Activated naive CD4-positive, alpha-beta T cell treated with anti-CD3 and anti-CD28 coated beads, Interleukin-2, amount 50 U/mL, for 72 hours (primary cell): ENCODE measurements around the gene PSME3. TPM values are rescaled to one million over a fixed set of nuclear protein-coding genes. Genes with fewer than 3 reads are reported as not detected.
"Not testable (repeated sequence)": the region's sequence is repeated elsewhere in the genome, so short reads cannot be mapped to it uniquely, and the experiment has no call there.

Experiments
- ATAC-seq, 2 donors: fragments of 150-1000 bp; cut with Tn5 transposase; 2 replicates each; pipeline ENCODE4 v1.10.0; 2021; ENCODE audit warnings: mild to moderate bottlenecking in 2 of 2, moderate library complexity in 2 of 2
- DNase-seq, 2 donors: peaks; one replicate each; pipeline ENCODE4 v3.0.0; 2021 to 2022; ENCODE audit warnings: low spot score in 2 of 2
- H3K27ac Mint-ChIP-seq, 2 donors: one replicate each; pipeline ENCODE4 v1.8.0; 2022; ENCODE audit warnings: mild to moderate bottlenecking in 2 of 2, mixed read lengths in 2 of 2
- H3K36me3 Mint-ChIP-seq, 2 donors: one replicate each; pipeline ENCODE4 v1.8.0; 2022; ENCODE audit warnings: mixed read lengths in 2 of 2
- H3K9me3 Mint-ChIP-seq, 2 donors: one replicate each; pipeline ENCODE4 v1.8.0; 2022; ENCODE audit warnings: mixed read lengths in 2 of 2
- total RNA-seq, 2 donors: library from RNA; stranded (reverse); gene quantifications; one replicate each; pipeline ENCODE4 v1.2.3, GENCODE V29; 2022

Gene PSME3
- total RNA-seq, 2 donors from 2014 or later = 79.1 to 95.5 TPM

DNA sequence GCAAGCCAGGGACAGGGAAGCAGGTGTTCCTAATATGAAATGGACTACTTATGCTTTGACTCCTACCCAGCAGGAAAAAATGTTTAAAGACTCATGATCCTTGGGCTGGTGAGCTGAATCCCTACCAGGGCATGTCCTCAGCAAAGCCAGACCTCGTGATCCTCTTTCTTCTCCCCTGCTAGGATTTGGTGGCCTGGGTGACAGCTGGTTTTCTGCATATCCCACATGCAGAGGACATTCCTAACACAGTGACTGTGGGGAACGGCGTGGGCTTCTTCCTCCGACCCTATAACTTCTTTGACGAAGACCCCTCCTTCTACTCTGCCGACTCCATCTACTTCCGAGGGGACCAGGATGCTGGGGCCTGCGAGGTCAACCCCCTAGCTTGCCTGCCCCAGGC lies 22.9 kb downstream of the PSME3 start:
- H3K9me3 Mint-ChIP-seq, H3K27ac Mint-ChIP-seq, H3K36me3 Mint-ChIP-seq, DNase-seq, ATAC-seq: not testable (repeated sequence)

DNA sequence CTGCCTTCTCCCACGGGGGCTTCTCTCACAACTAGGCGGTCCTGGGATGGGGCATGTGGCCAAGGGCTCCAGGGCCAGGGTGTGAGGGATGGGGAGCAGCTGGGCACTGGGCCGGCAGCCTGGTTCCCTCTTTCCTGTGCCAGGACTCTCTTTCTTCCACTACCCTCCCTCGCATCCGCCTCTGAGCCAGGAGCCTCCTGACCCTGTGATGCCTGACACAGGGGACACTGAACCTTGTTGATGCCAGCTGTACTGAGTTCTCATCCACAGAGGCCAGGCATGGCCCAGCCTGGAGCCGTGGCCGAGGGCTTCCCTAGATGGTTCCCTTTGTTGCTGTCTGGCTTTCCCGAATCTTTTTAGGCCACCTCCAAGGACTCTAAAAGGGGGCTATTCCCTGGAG lies 23.3 kb downstream of the PSME3 start:
- not testable (repeated sequence) for H3K9me3 Mint-ChIP-seq, H3K36me3 Mint-ChIP-seq, H3K27ac Mint-ChIP-seq, ATAC-seq, DNase-seq

DNA sequence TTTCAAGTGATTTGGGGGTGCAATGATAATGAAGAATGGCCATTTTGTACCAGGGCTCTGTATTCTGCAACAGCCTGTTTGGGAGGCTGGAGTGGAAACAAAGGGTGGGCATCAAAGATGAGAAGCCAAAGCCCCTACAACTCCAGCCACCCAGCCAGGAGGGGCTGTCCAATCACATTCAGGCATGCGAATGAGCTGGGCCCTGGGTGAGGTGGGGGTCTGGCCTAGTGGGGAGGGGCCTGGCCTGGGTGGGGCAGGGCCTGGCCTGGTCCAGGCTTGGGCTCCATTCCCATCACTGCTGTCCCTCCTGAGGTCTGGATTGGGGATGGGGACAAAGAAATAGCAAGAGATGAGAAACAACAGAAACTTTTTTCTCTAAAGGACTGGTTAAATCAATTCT lies 24.2 kb downstream of the PSME3 start:
- no peak for DNase-seq
- H3K36me3 Mint-ChIP-seq = no peaks in the 10 kb centered on the region
- no peaks in the 10 kb centered on the region for H3K9me3 Mint-ChIP-seq
- no peak for ATAC-seq
- H3K27ac Mint-ChIP-seq = peak overlapping the region in 1 of 2 donors; percentile 36

DNA sequence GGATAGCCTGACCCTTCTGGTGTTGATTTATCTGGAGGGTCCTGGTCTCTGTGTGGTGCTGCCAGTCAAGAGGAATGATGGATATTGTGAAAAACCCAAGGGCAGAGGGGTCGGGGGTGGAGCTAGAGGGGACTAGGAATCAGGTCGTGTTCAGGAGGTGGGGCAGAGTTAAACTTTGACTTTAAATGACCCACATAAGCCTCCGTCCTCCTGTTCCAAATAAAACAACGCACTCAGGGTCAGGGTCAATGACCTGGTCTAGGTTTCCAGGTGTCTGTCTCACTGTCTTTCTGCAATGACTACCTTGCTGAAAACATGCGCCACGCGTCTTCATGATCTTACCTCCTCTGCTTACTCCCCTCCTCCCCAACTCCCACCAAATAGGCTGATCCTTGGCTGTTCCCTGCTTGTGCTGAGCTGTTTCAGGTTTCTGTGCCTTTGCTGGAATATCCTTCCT lies 32.5 kb downstream of the PSME3 start:
- Mint-ChIP-seq H3K9me3 (no peaks in the 10 kb centered on the region), H3K36me3 (no peaks in the 10 kb centered on the region), H3K27ac (no peak overlapping the region)
- DNase-seq (no peak), ATAC-seq (no peak)

DNA sequence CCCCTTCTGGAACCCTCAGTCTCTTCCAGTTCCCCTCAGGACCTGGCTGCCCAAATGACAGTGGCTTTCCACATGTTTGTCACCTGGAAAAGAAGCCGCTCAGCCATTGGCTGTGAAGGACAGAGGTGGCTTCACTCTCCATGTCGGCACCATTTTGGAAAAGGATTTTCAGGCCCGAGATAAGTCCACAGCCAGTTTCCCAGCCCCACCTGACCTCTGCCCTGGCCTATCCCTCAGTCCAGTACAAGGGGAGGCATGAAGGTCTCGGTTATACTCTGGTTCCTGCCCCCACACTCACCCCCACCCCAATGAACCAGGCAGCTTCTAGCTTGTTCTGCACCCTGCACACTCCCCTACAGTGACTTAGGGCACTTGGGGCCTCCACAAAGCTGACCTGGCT lies 33.0 kb downstream of the PSME3 start:
- DNase-seq = no peak
- Mint-ChIP-seq H3K36me3 (no peaks in the 10 kb centered on the region), H3K27ac (no peak overlapping the region), H3K9me3 (no peaks in the 10 kb centered on the region)
- no peak for ATAC-seq

DNA sequence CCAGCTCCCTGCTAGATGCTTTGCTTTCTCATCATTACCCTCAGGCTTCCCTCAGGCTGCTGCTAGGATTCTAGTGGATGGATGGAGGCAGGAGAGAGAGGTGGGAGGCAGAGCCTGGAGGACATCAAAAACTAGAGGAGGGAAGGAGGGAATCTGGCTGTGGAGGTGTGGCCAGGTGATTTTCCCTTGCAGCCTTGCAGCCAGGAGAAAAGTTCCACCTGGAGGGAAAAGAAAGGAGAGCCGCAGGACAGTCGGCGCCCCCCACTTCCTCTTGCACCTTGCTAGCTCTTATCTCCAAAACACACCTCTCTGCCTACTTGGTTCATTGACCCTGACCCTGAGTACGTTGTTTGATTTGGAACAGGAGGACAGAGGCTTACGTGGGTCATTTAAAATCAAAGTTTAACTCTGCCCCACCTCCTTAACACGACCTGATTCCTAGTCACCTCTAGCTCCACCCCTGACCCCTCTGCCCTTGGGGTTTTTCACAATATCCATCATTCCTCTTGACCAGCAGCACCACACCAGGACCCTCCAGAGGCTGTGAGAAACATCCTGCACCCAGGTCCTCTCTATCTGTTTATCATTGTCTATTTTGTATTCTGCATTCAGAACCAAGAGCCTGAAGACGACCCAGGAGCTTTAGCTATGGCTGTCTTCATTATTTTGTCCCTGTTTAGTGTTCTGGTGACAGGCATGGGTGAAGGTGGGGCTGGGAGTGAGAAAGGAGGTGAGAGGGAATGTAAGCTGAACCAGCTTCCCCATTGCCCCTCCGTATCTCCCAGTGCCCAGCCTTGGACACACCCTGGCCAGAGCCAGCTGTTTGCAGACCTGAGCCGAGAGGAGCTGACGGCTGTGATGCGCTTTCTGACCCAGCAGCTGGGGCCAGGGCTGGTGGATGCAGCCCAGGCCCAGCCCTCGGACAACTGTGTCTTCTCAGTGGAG lies 33.7 kb downstream of the PSME3 start:
- H3K36me3 Mint-ChIP-seq = no peaks in the 10 kb centered on the region
- DNase-seq (no peak), ATAC-seq (no peak)
- no peak overlapping the region for H3K27ac Mint-ChIP-seq
- H3K9me3 Mint-ChIP-seq = no peaks in the 10 kb centered on the region

DNA sequence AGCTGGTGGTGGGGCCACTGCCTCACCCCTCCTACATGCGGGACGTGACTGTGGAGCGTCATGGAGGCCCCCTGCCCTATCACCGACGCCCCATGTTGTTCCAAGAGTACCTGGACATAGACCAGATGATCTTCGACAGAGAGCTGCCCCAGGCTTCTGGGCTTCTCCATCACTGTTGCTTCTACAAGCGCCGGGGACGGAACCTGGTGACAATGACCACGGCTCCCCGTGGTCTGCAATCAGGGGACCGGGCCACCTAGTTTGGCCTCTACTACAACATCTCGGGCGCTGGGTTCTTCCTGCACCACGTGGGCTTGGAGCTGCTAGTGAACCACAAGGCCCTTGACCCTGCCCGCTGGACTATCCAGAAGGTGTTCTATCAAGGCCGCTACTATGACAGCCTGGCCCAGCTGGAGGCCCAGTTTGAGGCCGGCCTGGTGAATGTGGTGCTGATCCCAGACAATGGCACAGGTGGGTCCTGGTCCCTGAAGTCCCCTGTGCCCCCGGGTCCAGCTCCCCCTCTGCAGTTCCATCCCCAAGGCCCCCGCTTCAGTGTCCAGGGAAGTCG lies 34.6 kb downstream of the PSME3 start:
- DNase-seq, H3K36me3 Mint-ChIP-seq, H3K9me3 Mint-ChIP-seq, ATAC-seq, H3K27ac Mint-ChIP-seq: not testable (repeated sequence)

DNA sequence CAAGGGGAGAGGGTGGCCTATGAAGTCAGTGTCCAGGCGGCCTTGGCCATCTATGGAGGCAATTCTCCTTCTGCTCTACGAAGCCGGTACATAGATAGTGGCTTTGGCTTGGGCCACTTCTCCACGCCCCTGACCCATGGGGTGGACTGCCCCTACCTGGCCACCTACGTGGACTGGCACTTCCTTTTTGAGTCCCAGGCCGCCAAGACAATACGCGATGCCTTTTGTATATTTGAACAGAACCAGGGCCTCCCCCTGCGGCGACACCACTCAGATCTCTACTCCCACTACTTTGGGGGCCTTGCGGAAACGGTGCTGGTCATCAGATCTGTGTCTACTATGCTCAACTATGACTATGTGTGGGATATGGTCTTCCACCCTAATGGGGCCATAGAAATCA lies 35.1 kb downstream of the PSME3 start:
- ATAC-seq = no peak
- H3K36me3 Mint-ChIP-seq = no peaks in the 10 kb centered on the region
- DNase-seq = no peak
- H3K27ac Mint-ChIP-seq = no peak overlapping the region
- no peaks in the 10 kb centered on the region for H3K9me3 Mint-ChIP-seq

DNA sequence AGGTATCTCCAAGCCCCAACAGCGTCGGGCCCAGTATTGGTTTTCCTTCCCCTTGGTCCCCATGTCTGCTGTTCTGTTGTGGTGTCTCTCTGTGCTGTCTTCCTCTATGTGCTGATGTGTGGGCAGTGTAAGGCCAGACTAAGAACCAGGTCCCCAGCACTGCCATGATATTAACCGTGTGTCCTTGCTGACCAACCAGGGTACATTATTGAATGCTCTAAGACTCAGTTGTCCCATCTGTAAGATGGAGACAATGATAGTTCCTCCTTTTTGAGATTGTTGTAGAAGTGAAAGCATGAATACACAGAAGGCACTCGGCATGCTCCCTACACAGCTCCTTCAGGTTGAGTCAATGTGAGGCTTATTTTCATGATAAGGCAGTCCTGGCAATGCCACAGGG lies 38.5 kb downstream of the PSME3 start:
- ATAC-seq = no peak
- no peak for DNase-seq
- Mint-ChIP-seq H3K36me3 (no peaks in the 10 kb centered on the region), H3K9me3 (no peaks in the 10 kb centered on the region), H3K27ac (no peak overlapping the region)

DNA sequence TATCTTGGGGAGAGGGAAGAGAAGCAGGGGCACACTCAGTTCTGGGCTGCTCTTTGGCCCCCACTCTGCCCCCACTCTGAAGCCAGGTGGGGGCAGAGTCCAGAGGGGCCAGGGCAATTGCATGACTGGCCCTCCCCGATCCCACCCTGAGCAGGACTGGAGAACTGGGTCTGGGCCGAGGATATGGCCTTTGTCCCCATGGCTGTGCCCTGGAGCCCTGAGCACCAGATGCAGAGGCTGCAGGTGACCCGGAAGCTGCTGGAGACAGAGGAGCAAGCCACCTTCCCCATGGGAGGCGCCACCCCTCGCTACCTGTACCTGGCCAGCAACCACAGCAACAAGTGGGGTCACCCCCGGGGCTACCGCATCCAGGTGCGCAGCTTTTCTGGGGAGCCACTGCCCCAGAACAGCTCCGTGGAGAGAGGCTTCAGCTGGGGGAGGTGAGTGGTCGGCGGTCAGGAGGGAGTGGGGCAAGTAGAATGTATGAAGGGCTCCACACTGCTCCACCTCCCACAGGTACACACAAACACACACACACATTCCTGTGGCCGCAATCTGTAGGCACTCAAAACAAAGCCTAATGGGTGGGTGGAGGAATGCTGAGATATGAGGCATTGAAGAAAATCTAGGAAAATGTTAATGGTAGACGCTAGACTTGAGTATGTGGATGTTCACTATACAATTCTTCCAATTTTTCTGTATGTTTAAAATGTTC lies 39.2 kb downstream of the PSME3 start:
- no peaks in the 10 kb centered on the region for H3K9me3 Mint-ChIP-seq
- H3K27ac Mint-ChIP-seq = peak overlapping the region in 1 of 2 donors; percentile 17
- DNase-seq (no peak), ATAC-seq (no peak)
- H3K36me3 Mint-ChIP-seq = no peaks in the 10 kb centered on the region

DNA sequence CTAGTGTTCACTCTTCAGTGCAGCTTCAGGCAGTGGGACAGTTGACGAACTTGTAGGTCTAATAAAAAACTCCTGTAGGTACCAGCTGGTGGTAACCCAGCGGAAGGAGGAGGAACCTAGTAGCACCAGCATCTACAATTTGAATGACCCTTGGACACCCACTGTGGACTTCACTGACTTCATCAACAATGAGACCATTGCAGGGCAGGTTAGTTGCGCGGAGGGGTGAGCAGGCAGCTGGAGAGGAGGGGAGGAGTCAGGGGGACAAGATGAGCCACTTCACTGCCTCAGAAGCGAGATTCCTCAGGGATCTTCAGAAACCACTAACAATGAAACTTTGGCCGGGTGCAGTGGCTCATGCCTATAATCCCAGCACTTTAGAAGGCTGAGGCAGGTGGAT lies 40.1 kb downstream of the PSME3 start:
- DNase-seq (no peak), ATAC-seq (no peak)
- no peaks in the 10 kb centered on the region for H3K36me3 Mint-ChIP-seq
- H3K27ac Mint-ChIP-seq = no peak overlapping the region
- H3K9me3 Mint-ChIP-seq = no peaks in the 10 kb centered on the region

DNA sequence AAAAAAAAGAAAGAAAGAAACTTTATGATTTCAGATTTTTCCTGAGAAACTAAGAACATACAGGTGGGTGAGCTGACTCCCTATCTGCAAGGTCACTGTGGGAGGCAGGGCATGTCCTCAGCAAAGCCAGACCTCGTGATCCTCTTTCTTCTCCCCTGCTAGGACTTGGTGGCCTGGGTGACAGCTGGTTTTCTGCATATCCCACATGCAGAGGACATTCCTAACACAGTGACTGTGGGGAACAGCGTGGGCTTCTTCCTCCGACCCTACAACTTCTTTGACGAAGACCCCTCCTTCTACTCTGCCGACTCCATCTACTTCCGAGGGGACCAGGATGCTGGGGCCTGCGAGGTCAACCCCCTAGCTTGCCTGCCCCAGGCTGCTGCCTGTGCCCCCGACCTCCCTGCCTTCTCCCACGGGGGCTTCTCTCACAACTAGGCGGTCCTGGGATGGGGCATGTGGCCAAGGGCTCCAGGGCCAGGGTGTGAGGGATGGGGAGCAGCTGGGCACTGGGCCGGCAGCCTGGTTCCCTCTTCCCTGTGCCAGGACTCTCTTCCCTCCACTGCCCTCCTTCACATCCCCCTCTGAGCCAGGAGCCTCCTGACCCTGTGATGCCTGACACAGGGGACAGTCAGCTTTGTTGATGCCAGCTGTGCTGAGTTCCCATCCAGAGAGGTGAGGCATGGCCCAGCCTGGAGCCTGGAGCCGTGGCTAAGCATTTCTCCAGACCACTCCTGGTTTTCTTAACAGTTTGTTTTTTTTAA lies 40.9 kb downstream of the PSME3 start:
- ATAC-seq, H3K9me3 Mint-ChIP-seq, H3K36me3 Mint-ChIP-seq, DNase-seq, H3K27ac Mint-ChIP-seq: not testable (repeated sequence)

DNA sequence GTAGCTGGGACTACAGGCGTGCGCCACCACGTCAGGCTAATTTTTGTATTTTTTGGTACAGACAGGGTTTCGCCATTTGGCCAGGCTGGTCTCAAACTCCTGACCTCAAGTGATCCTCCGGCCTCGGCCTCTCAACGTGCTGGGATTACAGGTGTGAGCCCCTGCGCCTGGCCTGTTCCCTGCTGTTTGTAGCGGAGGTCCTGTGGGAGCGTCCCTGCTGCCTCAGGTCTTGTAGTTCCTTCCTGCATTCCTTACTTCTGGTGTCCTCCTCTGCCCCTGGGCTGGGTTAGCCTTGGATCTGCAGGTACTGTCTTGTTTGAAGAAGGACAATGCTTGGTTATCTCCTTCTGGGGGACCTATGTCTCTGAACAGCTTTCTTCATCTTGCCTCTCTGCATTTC lies 43.8 kb downstream of the PSME3 start:
- Mint-ChIP-seq H3K36me3 (no peaks in the 10 kb centered on the region), H3K27ac (no peak overlapping the region), H3K9me3 (no peaks in the 10 kb centered on the region)
- ATAC-seq (no peak), DNase-seq (no peak)

DNA sequence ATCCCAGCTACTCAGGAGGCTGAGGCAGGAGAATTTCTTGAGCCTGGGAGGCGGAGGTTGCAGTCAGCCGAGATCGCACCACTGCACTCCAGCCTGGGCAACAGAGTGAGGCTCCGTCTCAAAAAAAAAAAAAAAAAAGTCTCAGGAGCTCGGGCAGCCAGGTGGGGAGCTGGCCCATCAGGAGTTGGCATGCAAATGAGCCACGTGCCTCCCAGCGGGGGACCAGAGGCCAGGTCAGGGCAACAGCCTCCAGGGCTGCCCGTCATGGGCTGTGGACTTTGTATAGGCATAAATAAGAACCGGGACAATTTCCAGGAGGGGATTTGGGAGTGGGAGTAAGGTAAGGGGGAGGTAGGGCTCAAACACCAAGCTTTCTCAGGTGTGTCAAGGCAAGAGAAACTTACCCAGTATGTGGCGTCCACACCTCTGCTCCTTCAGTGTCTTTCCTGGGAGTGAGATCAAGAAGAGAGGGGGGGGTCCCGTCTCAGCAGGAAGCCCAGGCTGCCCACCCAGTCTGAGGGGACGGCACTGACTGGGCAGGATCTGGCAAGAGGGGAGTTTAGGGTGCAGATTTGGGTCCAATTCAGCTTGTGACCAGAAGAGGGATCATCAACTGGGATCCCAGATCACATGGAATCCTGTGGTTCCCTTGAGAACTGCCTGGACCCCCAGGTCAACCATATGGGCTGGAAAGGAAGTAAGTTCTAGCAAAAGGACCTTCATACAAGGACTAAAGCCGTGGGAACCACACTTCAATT lies 45.1 kb downstream of the PSME3 start:
- Mint-ChIP-seq H3K9me3 (no peaks in the 10 kb centered on the region), H3K36me3 (no peaks in the 10 kb centered on the region), H3K27ac (no peak overlapping the region)
- no peak for ATAC-seq
- DNase-seq = no peak

DNA sequence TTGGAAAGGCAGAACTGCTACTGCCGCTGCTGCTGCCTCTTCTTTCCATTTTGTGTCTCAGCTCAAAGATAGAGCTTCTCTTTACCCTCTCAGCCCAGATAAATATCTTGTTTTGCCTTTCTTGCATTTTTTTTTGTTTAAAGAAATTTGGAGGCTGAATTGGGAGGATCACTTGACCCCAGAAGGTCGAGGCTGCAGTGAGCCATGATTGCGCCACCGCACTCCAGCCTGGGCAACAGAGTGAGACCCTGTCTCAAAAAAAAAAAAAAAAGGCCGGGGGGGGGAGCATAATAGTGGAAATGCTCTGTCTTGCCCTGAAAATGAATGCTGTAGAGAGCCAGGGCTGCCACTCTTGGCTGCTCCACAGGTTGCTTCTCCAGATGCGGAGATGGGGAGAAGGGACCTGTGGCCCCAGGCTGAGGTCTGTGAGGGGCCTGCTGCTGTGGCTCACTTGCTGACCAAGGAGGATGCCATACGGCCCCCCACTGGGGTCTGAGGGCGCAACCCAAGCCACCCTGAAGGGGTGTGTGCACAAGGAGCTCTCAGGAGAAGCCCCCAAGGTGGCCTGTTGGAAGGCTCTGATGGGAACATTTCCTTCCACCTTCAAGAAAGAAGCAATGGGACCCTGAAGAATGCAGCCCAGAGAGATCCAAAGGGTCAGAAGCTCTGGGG lies 45.9 kb downstream of the PSME3 start:
- ATAC-seq (no peak), DNase-seq (no peak)
- no peak overlapping the region for H3K27ac Mint-ChIP-seq
- H3K36me3 Mint-ChIP-seq = no peaks in the 10 kb centered on the region
- no peaks in the 10 kb centered on the region for H3K9me3 Mint-ChIP-seq

DNA sequence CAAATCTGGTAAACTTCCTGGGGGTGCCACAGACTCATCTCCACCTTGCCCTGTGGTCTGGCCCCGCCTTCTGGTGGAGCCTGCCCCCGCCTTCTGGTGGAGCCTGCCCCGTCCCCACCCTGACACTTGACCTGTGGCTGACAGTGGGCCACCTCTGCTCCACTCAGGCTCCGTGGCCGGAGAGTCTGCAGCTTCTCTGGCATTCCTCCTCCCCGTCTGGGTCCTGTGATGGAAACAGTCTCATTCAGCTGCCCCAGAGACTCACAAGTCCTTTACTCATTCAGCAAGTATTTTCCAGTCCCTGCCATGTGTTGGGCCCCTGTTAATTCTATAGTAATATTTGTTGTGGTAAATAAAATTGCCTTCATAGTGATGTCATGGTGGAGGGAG lies 46.4 kb downstream of the PSME3 start:
- Mint-ChIP-seq H3K36me3 (no peaks in the 10 kb centered on the region), H3K27ac (no peak overlapping the region), H3K9me3 (no peaks in the 10 kb centered on the region)
- ATAC-seq (no peak), DNase-seq (no peak)
